ENCODE data around the gene BCL2. TPM values are rescaled to one million over a fixed set of nuclear protein-coding genes. Genes with fewer than 3 reads are reported as not detected.

The BCL2 gene
- total RNA-seq, 2 donors from 2014 or later: 11.6 to 13.5 TPM

DNA sequence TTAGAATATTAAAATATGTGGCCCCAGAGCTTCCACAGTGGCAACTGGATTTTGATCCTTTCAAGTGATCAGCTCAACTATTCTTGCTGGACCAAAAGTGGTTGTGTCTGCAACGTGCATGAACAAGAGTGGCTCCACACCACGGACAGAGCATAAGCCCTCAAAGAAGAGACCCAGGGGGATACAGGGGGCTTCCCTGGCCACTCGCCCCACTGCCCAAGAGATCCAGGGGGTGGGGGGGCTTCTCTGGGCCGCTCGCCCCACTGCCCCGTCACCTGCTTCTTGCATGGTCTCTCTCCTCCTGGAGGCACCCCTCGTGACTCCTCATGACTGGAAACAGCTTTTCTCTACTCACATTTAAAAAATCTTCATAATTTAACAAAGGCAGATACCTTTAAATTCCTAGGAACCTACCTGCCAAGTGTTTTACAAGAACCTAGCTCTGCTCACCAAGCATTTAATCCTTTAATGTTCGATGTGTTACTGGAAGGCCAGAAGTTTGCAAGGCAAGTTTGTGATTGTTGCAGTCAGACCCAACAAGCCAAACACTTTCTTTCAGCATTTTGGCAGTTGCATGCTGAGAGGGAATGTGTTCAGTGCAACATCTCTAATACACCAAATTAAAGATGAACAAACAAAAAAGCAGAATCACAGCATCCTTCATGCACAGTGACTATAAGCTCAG lies 174.3 kb downstream of the BCL2 start:
- DNase-seq (ENCODE audit: low spot score): no peak
- intact Hi-C loops (cut with DNase I): no loop called here

DNA sequence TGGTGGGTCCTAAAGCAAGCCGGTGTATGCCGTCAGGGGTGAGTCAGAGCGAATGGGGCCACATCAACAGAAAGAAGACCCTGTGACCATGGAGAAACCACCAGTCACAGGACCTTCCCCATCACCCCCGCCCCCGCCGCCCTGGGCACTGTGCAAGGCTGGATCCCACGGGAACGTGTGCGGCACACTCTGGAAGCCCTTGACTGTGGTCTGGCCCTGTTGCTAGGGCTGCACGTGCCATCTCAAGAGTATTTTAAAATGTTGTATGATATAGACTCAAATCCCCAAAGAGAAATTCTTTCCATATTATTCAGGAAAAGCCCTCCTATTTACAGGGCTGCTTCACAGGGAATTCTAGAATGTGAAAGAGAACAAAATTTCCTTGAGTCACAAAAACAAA lies 174.8 kb downstream of the BCL2 start:
- DNase-seq (ENCODE audit: low spot score): no peak
- intact Hi-C loops (cut with DNase I): no loop called here

DNA sequence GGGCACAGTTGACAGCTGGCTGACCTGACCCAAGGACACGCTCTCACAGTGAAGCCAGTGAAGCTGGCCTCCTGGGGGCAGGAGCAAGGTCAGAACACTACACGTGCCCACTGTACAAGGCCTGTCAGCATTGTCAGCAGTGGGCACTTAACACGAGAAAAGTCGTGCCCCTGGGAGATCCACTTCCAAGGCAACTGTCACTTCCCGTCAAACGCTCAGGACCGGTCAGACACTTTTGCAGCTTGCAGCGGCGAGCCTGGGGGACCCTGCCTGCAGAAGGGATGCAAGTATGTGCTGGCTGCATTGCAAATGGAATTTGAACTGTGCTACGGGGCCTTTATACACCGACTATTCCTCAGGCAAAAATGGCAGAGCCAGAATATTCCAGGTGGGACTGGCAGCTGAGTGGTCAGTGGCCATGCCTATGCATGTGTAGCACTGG lies 176.2 kb downstream of the BCL2 start:
- DNase-seq (ENCODE audit: low spot score): no peak
- intact Hi-C loops (cut with DNase I): no loop called here

DNA sequence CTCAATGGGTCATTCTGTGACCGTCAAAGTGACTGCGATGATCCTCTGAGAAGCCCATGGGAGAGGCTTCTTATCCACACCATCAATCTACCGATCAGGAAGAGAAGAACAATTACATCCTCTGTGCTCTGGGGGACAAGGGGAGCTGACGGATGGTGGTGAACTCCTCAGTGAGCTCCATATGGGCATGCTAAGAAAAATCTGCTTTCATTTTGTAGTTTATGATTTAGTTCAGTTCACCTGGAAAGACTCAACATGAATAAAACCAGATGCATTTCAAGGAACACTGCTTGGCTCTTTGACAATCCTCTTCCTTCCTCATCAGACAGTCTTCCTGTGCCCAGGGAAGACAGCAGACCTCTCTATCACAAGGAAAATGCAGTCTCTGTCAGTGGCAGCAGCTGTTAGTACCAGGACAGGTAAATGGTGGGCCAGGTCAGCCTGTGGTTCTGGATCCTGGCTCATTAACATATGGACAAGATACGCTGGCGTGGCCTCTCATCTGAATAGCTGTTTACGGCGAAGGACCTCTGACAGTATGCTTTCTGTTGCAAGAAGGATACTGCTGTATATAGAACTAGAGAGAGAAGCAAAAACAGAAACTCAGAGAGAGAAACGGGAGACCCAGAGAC lies 176.9 kb downstream of the BCL2 start:
- intact Hi-C loops (cut with DNase I): no loop called here
- no peak for DNase-seq (ENCODE audit: low spot score)

DNA sequence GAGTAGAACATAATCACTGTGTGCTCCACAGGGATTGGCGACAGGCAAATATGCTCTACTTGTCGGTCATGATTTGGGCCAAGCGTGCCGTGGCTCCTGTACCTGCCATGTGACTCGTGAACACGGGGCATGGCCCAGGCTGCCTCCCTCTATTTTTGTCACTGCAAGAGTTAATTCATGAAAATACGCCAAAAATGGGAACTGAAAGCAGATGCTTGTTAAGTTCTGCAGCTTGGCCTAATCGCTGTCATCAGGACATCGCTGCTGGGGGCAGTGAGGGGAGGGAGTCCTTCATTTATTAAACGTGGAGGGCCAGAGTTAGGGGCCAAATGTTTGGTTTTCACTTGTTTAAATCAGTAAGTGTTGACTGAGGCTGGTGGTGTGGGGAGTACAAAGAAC lies 177.8 kb downstream of the BCL2 start:
- intact Hi-C loops (cut with DNase I): no loop called here
- DNase-seq (ENCODE audit: low spot score): no peak

DNA sequence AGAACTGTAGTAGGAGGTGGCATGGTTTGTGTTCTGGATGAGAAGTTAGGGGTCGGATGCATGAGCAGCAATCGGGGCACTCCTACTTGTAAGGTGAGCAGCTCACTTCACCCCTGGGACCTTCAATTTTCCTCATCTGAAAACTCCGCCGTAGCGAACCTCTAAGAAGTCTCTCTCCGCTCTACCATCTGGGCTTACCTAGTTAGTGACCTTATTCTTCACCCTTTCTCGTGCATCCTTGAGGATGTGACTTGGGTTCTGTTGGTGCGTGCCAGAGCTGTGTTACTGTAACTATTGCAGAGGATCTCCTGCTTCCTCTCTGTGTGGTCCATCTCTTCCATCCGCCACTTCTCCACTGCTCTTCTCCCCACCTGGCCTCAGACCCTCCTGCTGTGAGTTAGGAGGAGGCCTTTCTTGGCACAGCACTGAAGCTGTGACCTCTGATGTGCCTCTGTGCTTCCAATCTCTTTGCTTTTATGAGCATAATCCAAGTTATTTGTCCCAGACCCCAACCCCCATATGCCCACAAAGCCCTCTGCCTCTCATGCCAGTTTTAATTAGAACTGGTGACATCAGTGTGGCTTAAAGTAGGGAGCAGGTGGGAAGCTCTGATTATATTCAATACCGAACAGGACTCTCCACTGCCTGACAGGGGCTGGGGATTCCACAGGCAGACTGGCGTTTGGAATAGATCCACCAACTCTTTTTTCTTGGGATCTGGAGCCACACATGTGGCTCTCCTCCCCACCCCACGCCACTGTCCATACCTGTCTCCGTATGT lies 178.4 kb downstream of the BCL2 start:
- no peak for DNase-seq (ENCODE audit: low spot score)

DNA sequence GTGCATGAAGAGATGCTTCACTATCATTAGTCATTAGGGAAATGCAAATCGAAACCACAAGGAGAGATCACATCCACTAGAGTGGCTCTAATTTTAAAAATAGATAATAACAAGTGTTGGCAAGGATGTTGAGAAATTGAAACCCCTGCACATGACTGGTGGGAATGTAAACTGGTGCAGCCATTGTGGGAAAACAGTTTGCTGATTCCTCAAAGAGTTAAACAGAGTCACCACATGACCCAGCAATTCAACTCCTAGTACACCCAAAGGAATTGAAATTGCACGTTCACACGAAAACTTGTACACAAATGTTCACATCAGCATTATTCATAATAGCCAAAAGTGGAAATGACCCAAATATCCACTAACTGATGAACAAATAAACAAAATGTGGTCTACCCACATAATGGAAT lies 179.5 kb downstream of the BCL2 start:
- DNase-seq (ENCODE audit: low spot score): no peak
- intact Hi-C loops (cut with DNase I): no loop called here

More for the DNA sequence above, 178.4 kb downstream of the BCL2 start:
- intact Hi-C loops (cut with DNase I): no loop called here

DNA sequence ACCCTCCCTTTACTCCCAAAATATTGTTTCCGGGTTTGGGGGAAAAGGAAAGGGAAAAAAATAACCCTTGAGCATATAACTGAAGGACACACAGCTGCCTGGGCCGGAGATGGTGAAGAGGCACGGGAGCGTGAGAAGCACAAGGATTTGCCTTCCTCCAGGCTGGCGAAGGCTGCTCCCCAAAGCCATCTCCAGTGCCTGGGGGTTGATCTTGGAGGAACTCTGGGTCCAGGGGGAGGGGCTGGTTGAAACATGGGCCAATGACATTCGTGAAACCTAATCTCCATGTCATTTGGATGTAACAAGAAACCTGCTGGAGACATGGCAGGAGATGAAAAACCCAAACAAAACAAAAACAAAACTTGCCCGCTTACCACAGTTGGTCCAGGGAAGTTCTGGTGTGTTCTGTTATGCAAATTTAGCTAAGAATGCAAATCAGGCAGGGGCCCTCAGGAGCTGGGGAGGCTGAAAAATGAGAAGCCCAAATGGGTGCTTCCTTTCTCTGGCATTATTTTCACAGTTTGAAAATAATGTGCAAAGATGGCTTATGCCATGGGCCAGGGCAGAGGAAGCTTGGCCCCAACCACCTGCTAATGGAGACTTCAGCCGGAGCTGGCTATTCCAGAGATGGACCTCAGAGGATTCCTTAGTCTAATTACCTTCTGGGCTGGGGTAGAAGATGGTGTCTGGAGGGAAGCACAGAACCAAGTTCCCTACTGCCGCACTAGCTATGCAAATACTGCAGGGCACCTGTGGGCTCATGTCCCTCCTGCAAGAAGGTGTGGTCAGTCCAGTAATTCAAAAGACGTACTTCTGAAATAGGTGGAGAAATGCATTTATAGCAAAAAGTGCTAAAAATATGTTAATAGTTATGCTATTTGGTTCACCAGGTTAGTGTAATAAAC lies 180.9 kb downstream of the BCL2 start:
- DNase-seq (ENCODE audit: low spot score): no peak
- intact Hi-C loops (cut with DNase I): loop anchor here in 1 of 2 donors (10.0 kb wide), 1 partner anchor 106 kb away; no protein-coding TSS in a partner anchor

DNA sequence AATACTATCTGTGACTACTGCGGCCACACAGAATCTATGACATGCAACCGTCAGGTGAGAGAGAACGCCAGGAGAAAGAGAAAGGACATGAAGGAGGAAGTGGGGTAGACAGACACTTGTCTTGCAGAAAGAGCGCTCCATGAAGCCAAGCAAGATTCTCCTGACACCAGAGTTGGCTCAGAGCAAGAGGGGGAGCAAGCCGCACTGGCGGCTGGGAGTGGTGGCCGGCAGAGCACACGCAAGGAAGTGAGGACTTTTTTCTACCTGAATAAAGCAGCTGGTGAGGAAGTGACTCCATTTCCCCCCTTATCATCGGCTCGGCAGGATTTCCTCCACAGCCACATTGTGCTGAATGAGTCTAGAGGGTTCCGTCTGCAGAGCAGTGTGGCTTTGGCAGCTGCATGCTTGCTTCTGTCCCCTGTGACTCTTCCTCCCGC lies 181.6 kb downstream of the BCL2 start:
- intact Hi-C loops (cut with DNase I): loop anchor here in 1 of 2 donors (10.0 kb wide), 1 partner anchor 107 kb away; no protein-coding TSS in a partner anchor
- no peak for DNase-seq (ENCODE audit: low spot score)

DNA sequence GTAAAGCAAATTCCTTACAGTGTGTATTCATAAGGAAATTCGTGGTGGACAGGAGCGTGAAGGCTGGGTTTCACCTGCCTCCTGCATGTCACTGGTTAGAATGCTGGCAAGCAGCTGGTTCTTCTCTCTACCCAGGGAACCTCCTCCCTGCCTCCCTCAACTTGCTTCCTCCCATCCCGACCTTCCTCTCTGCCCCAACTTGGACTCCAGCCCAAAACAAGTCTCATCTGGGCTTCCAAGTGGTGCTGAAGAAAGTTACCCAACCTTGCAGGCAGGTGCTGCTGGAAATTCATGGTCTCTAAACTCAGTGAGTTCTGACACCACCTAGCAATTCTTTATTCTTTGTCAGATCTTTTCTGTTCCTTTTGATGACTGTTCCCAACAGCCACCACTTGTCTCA lies 184.5 kb downstream of the BCL2 start:
- no peak for DNase-seq (ENCODE audit: low spot score)
- intact Hi-C loops (cut with DNase I): loop anchor here in 1 of 2 donors (10.0 kb wide), 1 partner anchor 110 kb away; no protein-coding TSS in a partner anchor

DNA sequence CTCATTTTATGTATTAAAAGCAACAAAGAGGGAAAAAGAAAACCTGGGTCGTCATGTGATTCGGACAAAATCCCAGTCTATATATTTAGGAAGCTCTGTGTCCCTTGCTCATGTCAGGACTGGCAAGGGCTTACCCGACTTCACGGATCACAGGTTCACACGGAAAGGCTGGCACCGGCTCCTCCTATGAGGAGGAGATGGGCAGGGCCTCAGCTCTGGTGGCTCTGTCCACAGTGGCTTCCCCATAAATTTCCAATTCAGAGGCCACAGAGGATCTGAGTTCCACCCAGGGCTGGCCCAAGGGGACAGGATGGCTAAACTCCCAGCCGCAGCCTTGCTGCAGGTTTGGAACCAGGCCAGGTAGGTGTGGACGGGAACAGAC lies 186.8 kb downstream of the BCL2 start:
- no peak for DNase-seq (ENCODE audit: low spot score)
- intact Hi-C loops (cut with DNase I): loop anchor here (5.0 to 10.0 kb wide), 2 partner anchors 112 to 189 kb away; no protein-coding TSS in a partner anchor

DNA sequence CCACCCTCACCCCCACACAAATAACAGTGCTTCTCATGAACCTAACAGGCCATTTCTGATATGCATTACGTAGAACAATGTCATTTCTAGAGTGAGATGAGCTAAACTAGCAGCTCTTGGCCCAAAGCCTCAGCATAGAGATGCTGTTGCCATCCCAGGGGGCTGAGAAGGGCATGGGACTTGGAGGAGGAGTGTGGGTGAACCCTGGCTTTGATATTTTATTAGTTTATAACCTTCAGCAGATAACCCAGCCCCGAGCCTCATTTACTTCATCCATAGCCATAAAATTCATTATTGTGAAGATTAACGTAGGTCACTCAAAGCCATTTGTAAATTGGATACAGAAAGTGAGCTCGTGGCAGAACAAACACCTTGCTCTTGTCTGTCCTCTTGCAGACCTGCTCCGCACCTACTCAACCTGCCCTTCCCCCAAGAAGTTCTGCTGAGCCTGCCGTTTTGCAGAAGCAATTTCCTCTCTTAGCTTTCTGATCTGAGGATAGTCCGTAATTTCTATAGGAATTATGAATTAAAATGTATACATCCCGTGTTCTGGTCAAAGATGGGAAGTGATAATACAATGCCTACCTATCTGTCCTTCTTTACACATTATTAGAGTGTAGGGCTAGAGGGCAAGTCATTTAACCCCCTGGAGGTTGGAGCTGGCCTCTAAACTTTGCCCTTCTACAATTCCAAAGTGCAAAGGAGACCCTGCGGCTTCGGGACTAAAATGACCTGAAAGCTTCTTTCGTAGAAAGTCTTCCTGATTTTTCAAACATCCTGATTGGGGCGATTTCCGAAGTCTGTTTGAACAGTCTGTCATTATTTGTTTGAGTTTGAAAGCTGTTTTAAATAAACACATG lies 187.4 kb downstream of the BCL2 start:
- intact Hi-C loops (cut with DNase I): loop anchor here (2.0 to 10.0 kb wide), 3 partner anchors 113 to 191 kb away; no protein-coding TSS in a partner anchor
- no peak for DNase-seq (ENCODE audit: low spot score)

DNA sequence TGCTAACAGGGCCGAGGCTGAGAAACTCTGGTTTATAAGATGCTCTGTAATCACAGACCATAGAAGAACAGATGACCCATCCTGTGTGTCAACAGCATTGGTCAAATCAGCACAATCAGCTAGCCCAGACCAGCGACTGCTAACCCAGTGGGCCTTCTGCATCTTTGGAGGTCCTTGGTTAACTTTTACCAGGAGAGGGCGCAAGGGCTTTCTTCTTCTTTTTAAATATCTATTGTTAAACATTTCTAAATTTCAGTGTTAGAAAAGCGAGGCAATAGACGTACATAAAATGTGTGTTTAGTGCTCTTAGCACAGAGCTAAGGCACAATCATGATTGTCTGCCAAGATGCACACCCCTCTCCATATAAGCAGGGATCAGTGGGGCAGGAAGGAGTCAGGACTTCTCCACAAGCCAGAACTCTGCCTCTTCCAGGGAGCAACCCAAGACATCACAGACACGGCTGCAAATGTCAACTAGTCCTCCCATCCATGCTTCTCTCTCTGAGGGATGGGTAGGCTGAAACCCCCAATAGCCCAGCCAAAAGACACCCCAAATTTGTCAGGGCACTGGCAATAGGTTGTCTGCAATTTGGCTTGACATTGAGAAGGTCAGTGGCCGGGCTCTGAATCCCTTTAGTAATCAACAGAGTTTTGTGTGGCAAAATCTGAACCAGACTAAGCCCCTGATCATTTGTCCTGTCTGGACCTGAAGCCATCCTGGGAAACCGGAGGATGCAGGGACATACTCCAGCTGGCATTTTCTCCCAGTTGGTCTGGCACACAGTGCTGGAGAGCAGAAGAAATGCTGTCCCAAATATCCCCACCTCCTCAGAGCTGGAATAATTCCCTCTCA lies 188.2 kb downstream of the BCL2 start:
- intact Hi-C loops (cut with DNase I): loop anchor here (2.0 to 10.0 kb wide), 3 partner anchors 113 to 191 kb away; no protein-coding TSS in a partner anchor
- DNase-seq (ENCODE audit: low spot score): no peak

DNA sequence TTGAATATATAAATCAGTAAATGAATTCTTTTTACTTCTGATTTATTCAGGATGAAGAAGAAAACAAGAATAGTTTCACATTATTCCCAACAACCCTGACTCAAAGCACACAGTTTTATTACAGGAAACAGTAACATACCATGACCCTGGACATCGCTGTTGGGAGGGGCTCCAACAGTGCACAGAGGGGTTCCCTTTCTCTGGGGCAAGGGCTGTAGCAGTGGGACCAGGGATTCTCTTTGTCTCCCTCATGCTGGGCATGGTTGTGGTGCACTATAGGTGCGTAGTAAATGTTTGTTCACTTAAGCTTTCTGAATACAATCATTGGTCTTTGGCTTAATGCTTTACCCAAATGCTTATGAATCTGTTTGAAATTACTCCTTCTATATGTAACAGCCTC lies 189.4 kb downstream of the BCL2 start:
- intact Hi-C loops (cut with DNase I): loop anchor here (2.0 to 10.0 kb wide), 3 partner anchors 115 to 193 kb away; no protein-coding TSS in a partner anchor
- no peak for DNase-seq (ENCODE audit: low spot score)

DNA sequence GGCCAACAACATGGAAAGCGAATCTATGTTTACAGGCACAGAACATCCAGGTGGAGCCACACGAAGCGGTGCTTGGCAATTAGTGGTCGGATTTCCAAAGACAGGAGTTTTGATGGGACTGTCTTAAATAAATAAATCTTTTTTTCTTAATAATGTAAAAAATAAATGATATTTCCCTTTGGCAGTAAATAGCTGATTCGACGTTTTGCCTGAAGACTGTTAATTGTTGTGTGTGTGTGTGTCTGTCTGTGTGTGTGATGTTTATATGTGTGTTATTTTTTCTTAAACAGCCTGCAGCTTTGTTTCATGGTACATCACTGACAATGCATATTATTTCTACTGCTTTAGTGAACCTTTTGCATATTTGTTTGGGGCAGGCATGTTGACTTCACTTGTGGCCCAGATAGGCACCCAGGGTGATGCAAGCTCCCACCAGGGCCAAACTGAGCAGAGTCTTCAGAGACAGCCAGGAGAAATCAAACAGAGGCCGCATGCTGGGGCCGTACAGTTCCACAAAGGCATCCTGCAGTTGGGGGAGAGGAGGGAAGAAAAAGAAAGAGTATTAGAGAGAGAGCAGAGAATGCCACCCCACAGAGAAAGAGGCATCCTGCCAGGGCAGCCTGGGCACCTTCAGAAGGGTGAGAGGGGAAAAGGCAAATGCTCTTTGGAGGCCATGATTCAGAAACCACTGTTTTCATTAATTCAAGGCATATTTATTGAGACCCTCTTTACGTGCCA lies 191.2 kb downstream of the BCL2 start:
- DNase-seq (ENCODE audit: low spot score): no peak
- intact Hi-C loops (cut with DNase I): loop anchor here in 1 of 2 donors (10.0 kb wide), 1 partner anchor 114 kb away; no protein-coding TSS in a partner anchor
